Left renal cortex interstitium (tissue), 4 donors: ENCODE data around the gene GNAT2. TPM values are rescaled to one million over a fixed set of nuclear protein-coding genes. Genes with fewer than 3 reads are reported as not detected.

Experiments
- DNase-seq, 4 donors: peaks; one replicate each; pipeline ENCODE4 v3.0.0-alpha.2; 2013; ENCODE audit warnings: low read depth in 4 of 4, low spot score in 2 of 4, missing footprints in 1 of 4
- polyA plus RNA-seq, 4 donors: library from polyadenylated mRNA; unstranded; fragments of 120-200 nt; gene quantifications; one replicate each; pipeline ENCODE4 v1.2.1, GENCODE V29; 2013; ENCODE audit not compliant: insufficient read length in 4 of 4

Gene GNAT2
- polyA plus RNA-seq, 4 donors, result not detected

GRCh38 chr1:109643385-109644230, 24.2 kb upstream of the GNAT2 start:
- no peak for DNase-seq

- DNase-seq, result no peak
Measured at GRCh38 chr1:109642626-109643025, 23.2 kb upstream of the GNAT2 start.

GRCh38 chr1:109641861-109642260, 22.4 kb upstream of the GNAT2 start:
- DNase-seq, result no peak

GRCh38 chr1:109641078-109641740, 21.8 kb upstream of the GNAT2 start:
- no peak for DNase-seq

GRCh38 chr1:109640285-109640865, 21.0 kb upstream of the GNAT2 start:
- DNase-seq, result no peak

GRCh38 chr1:109639841-109640184, 20.4 kb upstream of the GNAT2 start:
- no peak for DNase-seq

- no peak for DNase-seq
Measured at GRCh38 chr1:109639063-109639840, 19.8 kb upstream of the GNAT2 start.

GRCh38 chr1:109637446-109637845, 18.0 kb upstream of the GNAT2 start:
- no peak for DNase-seq

GRCh38 chr1:109636201-109636952, 17.0 kb upstream of the GNAT2 start:
- DNase-seq, result no peak

GRCh38 chr1:109635862-109636200, 16.4 kb upstream of the GNAT2 start:
- DNase-seq, result no peak

GRCh38 chr1:109634771-109635750, 15.6 kb upstream of the GNAT2 start:
- DNase-seq, result no peak

GRCh38 chr1:109634292-109634691, 14.9 kb upstream of the GNAT2 start:
- no peak for DNase-seq

- no peak for DNase-seq
Measured at GRCh38 chr1:109632671-109633346, 13.4 kb upstream of the GNAT2 start.

GRCh38 chr1:109631513-109632505, 12.4 kb upstream of the GNAT2 start:
- no peak for DNase-seq

GRCh38 chr1:109630898-109631512, 11.6 kb upstream of the GNAT2 start:
- DNase-seq, result no peak

- DNase-seq, result no peak
Measured at GRCh38 chr1:109630081-109630897, 10.9 kb upstream of the GNAT2 start.
